Adipose tissue (tissue), 3 donors: ENCODE results near the gene C14orf132. TPM values are rescaled to one million over a fixed set of nuclear protein-coding genes. Genes with fewer than 3 reads are reported as not detected.

Experiments
- H3K27ac ChIP-seq: one replicate; pipeline ENCODE4 v1.5.1; 2013; ENCODE audit warnings: low read depth, low read length
- WGBS, 3 donors: extraction: QIAGEN DNeasy Blood & Tissue Kit; methylation state at CpG; one replicate each; pipeline ENCODE4 v1.1.7; 2013; 5-methylcytosine and 5-hydroxymethylcytosine counted together
- polyA plus RNA-seq, 3 donors: library from polyadenylated mRNA; stranded (reverse); fragments of 200-250 nt; gene quantifications; one replicate each; pipeline ENCODE4 v1.2.3, GENCODE V29; 2013
- donor health status: healthy with polysubstance abuse.
- donor health status: Bipolar disorder and iron deficiency.
- donor health status: healthy.

The C14orf132 gene
- polyA plus RNA-seq, 3 donors = 1.4 to 6.9 (median 2.1) TPM

DNA sequence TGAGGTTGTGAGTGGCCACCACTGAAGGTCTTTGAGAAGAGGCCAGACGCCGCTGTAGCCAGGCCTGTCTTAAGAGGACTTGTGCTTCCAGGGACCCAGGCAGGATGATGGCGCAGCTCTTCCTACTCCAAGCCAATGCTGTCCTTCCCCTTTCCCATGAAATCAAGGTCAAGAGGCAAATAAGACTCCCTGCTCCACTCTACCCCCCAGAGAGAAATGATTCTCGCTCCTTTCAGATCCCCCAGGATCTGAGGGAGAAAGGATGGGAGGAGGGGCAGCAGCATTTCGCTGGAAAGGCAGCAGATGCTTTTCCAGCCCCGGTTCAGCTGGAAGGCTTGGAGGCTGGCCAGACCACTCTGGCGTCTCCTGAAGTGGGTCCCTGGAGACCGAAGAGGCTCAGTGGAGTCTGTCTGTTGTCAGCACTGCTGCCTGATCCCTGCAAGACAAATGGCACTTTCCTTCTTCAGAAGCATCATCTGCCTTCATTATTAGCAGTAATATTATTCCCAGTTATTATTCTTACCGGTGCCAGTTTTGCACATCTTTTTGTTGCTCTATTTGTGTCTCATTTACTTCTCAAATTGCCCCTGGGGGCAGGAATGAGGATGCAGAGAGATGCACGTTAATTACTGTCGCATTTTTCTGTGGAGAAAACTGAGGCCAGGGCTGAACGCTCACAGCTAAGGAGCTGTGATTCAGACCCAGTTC lies 51.4 kb downstream of the C14orf132 start:
- H3K27ac ChIP-seq = no peak overlapping the region
- WGBS, 3 donors = 44 to 51% (median 49%) methylated on average over 12 of the region's 12 CpGs

DNA sequence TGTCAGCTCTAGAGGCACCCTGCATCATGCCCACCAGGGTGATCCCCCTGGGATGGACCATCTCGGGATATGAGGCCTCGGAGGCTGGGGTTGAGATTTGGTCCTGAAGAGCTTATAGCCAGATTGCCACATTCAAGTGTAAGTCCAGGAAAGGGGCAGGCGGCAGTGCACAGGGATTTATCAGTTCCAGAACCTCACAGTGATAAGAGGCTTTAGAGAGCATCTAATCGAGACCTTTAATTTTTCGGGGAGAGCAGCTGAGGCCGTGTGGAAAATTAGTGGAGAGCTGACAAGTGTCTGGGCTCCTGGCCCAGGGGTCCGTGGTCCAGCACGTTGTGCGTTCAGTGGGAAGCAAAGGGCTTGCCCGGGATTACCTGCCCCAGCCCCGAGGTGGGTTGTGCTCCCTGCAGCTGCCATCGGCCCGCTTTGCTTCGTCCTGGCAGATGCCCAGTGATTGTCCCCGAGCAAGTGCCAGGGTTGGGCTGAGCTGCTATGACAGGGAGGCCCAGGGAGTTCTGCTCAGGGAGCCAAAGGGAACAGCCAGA lies 52.1 kb downstream of the C14orf132 start:
- WGBS, 3 donors = 55 to 75% (median 64%) methylated on average over 15 of the region's 15 CpGs
- H3K27ac ChIP-seq = no peak overlapping the region

DNA sequence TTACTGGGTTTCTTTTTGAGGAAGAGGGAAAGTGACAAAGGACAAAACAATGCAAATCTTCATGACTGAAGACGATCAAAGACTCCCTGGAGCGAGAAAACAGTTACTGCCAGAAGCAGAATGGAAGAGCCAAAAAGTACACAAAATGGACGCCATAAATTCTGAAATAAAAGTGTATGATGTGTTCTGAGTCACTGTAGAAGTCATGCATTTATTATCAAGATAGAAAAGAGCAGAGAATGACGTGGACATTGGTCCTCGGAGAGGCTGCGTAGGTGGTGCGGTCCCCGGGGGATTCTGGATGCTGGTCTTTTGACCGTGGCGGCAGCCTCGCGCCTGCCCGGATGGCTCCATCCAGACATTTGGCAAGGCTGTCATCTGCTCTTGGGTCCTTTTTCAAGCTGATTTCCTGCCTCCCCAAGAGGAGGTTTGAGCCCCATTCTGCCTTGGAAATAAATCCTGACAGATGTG lies 52.8 kb downstream of the C14orf132 start:
- 73 to 88% (median 86%) methylated on average over 13 of the region's 13 CpGs for WGBS, 3 donors
- no peak overlapping the region for H3K27ac ChIP-seq

DNA sequence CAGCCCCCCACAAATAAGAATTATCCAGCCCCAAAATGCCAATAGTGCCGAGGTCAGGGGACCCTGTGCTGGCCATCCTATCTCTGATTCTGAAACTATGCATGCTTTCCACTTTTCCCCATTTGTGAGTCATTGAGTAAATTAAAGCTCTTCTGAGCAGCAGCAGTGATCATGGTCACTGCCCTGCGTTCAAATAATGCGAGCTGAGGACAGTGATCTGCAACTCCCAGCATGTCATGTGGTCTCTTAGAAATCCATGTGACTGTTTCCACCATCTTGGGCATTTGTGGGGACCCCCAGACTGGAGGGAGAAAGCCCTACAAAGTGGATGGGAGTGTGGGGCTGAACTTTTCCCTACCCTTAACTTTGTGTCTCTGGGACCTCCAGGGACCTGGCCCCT lies 53.8 kb downstream of the C14orf132 start:
- 72 to 87% (median 81%) methylated on average over 3 of the region's 3 CpGs for WGBS, 3 donors
- no peak overlapping the region for H3K27ac ChIP-seq

DNA sequence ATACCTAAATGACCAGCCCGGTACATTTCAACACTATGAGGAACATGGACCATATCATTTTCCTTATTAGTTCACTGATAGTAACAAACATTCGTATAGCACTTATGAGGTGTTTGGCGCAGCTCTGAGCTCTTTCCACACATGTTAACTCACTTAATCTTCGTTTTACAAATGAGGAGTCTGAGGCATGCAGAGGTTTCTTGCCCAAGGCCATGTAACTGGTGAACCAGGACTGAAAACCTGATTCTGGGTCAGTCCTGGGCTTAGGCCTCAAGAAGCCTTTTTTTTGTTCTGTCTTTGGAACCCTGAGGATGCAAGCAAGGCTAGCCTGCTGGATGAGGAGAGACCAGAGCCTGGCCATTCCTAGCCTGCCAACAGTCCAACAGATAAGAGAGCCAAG lies 55.0 kb downstream of the C14orf132 start:
- WGBS, 3 donors = 88 to 93% (median 90%) methylated on average over 4 of the region's 4 CpGs
- no peak overlapping the region for H3K27ac ChIP-seq

DNA sequence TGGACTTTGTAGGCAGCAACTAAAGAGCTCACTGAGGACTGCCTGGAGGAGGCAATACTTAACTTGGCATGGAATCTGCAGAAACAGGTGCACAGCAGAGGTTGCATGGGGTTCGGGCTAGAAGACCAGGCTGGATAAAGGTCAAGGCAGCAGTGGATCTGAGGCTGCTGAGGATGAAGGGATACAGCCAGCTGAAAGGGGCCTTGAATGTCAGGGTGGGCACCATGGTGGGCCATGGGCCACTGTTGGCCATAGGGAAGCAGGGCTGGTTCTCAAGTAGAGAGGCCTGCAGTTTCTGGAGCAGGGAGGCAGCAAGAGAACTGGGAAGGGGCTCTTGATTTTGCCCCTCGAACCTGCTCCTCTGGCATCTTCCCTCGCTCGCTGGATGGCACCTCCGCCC lies 55.5 kb downstream of the C14orf132 start:
- H3K27ac ChIP-seq = no peak overlapping the region

DNA sequence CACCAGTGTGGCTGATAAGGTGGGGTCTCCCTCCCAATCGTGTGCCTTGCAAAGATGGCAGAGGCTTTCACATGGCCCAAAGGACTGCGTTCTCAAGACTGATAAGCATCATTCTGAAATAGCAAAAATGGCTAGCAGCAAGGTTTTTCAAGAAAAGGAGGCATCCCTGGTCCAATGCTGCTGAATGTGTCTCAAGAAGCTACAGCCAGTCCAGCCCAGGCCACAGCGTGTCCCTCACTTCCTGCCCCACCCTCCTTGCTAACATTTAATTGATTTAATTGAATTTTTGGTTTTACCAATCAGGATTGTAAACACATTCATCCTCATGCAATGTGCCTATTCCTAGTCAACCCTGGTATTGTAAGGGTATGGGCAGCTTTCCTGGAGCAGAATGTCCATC lies 55.9 kb downstream of the C14orf132 start:
- 65 to 76% (median 73%) methylated on average over 3 of the region's 3 CpGs for WGBS, 3 donors
- no peak overlapping the region for H3K27ac ChIP-seq

More for the DNA sequence above, 55.5 kb downstream of the C14orf132 start:
- 95 to 96% (median 96%) methylated on average over 5 of the region's 5 CpGs for WGBS, 3 donors

DNA sequence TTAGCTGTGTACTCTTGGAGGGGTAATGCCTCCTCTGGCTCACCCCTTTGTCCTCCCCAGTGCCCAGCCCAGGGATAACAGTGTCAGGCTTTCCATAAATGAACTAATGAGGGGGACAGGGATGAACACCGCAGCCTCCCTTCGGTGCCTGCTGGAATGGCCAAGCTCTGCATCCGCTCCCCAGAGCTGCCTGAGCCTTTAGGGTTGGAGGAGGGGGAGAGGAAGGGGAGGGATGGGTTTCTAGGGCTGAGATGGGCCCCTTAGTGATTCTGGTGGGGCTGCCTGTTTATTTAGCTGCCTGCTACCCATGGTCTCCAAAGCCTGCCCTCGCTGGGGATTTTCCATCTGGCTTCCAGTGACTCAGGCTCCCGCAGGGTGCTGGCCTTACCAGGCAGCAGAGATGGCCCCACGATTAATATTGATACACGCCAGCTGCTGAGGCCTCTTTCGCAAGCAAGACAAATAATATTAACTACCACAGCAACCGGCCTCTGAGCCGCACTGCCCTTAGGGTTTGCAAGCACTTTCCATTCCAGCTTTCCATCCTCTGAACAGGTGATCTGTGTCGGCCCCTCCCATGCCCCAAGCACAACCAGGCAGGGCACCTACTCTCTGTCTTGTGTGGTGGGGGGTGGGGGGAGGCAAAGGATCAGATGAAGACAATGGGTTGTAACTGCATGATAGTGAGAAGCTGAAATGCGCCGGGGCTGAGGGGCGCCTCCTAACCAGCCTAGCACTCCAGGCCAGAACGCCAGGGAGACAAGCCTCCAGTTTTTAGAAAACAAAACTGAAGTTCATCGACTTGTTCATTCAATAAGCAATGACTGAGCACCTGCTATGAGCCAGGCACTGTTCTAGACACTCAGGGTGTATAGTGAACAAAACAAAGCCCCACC lies 56.7 kb downstream of the C14orf132 start:
- 51 to 57% (median 53%) methylated on average over 16 of the region's 16 CpGs for WGBS, 3 donors
- no peak overlapping the region for H3K27ac ChIP-seq

DNA sequence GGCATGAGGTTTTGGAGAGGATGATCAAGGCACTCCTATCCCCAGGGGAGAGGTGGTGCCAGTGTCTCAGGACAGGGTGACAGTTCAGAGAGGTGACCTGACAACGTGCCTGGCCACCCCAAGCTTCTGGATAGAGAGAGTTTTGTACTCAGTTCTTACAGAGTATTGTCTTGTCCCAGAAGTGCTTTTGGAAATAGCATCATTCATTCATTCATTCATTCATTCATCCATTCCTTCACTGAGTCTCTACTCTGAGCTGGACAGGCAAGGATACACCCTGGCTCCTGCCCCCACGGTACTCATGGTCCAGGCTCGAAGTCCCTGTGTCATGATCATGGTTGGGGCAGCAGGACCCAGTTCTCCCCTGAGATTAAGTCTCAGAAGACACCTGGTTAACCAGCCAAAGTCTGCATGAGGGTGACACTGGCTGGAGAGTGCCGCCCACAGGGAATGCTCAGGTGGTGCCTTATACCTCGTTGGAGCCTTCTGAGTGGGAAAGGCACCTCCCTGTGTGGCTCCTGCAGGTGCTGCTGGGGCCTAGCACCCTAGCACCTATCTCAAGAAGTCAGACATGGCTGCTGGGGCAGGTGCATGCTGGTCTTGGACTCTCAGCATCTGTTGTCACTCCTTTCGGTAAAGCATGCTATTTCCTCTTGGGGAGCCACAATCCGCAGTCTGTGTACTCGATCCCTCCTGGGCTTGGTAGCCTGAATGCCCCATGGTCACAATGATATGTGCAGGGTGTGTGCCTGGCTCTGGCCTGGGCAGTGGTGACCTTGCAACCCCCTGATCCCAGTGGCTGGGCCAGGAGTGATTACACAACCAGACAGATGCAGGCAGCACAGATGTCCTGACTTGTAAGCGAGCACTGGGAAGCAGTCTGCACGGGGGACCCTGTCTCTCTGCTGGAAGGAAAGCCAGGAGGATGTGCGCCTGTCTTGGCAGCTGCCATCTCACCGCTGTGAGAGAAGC lies 57.8 kb downstream of the C14orf132 start:
- H3K27ac ChIP-seq = no peak overlapping the region
- 69 to 76% (median 71%) methylated on average over 12 of the region's 12 CpGs for WGBS, 3 donors

DNA sequence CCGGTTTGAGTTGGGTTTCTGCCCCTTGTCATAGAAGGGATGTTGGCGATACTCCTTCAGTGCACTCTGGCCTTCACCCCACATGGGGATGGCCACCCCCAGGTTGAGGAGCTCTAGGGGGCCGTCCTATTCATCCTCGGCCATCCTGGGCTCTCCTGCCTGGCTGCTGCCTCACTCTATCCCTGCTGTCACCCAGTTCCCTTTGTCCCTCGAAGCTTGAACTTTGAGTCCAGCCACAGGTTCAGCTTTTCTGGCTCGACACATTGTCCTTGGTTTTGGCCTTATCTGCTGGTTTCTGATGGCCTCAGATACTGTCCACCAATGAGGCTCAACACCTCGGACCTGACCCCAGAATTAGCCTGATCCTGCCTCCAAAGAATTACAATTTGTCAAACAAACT lies 58.6 kb downstream of the C14orf132 start:
- WGBS, 3 donors = 48 to 77% (median 72%) methylated on average over 7 of the region's 7 CpGs
- no peak overlapping the region for H3K27ac ChIP-seq

DNA sequence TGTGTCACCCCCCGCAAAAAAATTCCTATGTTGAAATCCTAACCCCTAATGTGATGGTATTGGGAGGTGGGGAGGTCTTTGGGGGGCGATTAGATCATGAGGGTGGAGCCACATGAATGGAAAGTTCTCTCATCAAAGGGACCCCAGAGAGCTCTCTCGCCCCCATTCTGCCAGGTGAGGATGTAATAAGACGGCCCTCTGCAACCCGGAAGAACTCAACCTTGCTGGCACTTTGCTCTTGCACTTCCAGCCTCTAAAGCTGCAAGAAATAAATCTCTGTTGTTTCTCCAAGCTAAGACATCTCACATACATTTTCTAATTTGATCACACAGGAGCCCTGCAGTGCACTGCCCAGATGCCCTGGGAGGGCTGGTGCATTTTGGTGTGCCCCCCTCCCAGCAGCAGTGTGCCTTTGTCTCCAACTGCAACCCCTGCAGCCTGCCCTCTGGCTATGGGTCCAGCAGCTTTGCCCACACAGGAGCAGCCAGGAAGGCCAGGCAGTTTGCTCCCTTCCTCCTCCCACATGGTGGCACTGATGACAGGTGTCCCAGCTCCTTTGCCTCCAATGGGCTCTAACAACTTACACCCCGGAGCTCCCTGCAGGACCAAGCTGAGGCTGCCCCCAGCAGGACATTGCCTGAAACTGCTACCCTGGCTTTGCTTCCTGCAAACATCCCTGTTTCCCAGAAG lies 59.3 kb downstream of the C14orf132 start:
- no peak overlapping the region for H3K27ac ChIP-seq
- WGBS, 3 donors = 36 to 50% (median 40%) methylated on average over 6 of the region's 6 CpGs

DNA sequence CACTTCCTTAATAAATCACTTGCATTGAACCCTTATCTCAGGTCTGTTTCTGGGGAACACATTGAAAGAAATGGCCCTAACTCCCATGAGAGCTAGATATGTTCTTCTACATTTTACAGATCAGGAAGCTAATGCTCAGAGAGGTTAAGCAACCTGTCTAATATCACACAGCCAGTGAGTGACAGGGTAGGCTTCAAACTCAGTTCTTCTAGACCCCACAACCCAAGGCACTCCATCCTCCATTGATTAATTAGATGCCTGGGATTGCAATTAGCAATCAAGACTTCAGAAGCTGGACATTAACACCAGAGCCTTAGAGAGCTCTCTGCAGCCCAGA lies 59.8 kb downstream of the C14orf132 start:
- no peak overlapping the region for H3K27ac ChIP-seq

DNA sequence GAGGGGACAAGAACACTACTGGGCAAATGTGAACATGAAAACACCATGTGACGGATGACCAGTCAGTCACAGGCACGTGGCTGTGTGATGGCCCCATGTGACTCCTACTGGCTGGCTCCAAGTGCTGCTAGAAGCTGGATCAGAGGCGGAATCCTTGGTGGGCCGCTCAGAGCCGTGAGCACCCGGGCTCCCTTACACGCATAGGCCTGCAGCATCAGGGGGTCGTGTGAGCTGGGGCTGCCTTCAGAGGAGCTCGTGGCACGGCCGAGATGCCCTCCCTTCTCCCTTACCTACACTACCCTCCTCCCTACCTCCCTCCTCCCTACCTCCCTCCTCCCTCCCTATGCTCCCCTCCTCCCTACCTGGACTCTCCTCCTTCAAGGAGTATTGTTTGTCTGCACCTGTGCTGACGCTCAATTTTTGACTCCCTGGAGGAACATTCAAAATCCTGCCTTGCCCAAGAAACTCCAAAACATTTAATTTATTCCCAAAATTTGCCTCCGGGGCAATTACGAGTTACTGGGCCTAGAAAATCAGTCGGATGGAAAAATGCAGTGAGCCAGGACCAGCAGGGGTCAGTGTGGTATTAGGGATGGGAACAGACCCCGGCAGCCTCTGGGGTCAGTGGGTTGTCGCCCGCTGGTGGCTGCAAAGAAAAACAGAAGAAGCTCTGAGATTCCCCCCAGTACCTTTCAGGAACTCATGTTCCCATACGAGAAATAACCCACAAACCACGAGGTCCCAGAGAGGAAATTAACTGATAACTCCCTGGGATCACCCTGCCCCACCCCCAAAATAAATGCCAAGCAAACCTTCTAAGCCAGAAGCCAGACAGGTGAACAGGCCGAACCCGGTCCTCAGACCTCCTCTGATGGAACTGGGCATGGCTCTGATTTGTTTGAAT lies 61.3 kb downstream of the C14orf132 start:
- WGBS, 3 donors = 32 to 38% (median 33%) methylated on average over 22 of the region's 22 CpGs
- H3K27ac ChIP-seq = no peak overlapping the region

DNA sequence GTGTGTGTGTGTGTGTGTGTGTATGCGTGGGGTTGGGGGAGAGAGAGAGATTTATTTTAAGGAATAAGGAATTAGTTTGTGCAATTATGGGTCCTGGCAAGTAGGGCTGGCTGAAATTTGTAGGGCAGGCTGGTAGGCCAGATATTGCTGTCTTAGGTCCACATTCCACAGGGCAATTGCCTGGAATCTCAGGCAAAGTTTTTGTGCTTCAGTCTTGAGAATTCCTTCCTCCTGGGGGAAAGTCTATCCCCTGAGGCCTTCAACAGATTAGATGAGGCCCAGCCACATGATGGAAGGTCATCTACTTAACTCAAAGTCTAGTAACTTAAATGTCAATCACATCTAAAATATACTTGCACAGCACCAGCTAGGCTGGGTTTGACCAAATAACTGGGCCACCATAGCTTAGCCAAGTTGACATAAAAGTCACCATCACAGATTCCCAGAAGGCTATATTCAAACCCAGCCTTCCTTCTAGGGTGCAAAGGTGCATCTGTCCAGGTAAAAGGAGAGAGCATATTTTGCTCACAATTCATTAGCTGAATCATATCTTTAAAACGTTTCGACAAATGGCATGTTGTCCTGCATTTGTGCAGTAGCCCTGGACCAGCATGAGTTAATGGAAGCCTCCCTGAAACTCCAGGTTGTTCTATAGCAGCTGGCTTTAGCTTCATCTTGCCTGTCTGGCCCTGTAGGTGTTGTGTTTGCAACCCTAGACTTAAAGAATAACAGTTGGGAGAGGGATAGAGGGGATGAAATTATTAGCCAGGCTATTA lies 63.1 kb downstream of the C14orf132 start:
- 57 to 80% (median 71%) methylated on average over 2 to 3 of the region's 3 CpGs for WGBS, 3 donors
- no peak overlapping the region for H3K27ac ChIP-seq

DNA sequence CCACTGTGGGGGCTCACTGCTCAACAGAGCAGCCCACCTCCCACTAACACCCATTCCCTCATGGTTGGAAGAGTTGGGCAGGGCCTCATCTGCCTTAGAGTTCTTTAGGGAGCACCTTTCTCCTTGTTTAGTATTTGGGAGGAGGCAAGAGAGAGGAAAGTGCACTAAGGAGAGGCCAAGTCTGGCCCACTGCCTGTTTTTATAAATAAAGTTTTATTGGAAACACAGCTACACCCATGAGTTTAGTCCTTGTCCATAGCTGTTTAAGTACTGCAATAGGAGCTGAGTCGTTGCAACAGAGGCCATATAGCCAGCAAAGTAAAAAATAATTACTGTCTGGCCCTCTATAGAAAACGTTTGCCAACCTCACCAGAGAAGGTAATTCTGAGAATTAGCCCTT lies 63.9 kb downstream of the C14orf132 start:
- WGBS, 3 donors = 79 to 94% (median 87%) methylated on average over 2 of the region's 2 CpGs
- H3K27ac ChIP-seq = no peak overlapping the region
